Amygdala (tissue), 56 donors: ENCODE measurements around the gene USP32.

Experiments used
- DNase-seq, 56 donors: peaks; one replicate each; lab custom pipeline; 2025; lab: John Stamatoyannopoulos, UW

USP32 gene

GRCh38 chr17:60142872-60143499, 248.9 kb downstream of the USP32 start:
- peak in 49 of 56 donors; percentile 9 to 83 (median 56) for DNase-seq

GRCh38 chr17:60141111-60142018, 250.6 kb downstream of the USP32 start:
- DNase-seq = no peak

GRCh38 chr17:60139438-60140285, 252.3 kb downstream of the USP32 start:
- DNase-seq = peak in 28 of 56 donors; percentile 6 to 67 (median 29)

- no peak for DNase-seq
Measured at GRCh38 chr17:60138769-60139437, 253.0 kb downstream of the USP32 start.

GRCh38 chr17:60137731-60138130, 254.2 kb downstream of the USP32 start:
- no peak for DNase-seq

GRCh38 chr17:60135951-60136666, 255.8 kb downstream of the USP32 start:
- no peak for DNase-seq

GRCh38 chr17:60135151-60135950, 256.6 kb downstream of the USP32 start:
- peak in 55 of 56 donors; percentile 28 to 93 (median 80) for DNase-seq

- DNase-seq = no peak
Measured at GRCh38 chr17:60134396-60135150, 257.4 kb downstream of the USP32 start.

- no peak for DNase-seq
Measured at GRCh38 chr17:60130466-60130865, 261.5 kb downstream of the USP32 start.

GRCh38 chr17:60129164-60129563, 262.8 kb downstream of the USP32 start:
- DNase-seq = no peak
